Measurements from ENCODE around the gene KAT2B. TPM values are rescaled to one million over a fixed set of nuclear protein-coding genes. Genes with fewer than 3 reads are reported as not detected.

Gene KAT2B
- total and polyA plus RNA-seq, 4 donors: 9.3 to 42.6 (median 17.3) TPM

DNA sequence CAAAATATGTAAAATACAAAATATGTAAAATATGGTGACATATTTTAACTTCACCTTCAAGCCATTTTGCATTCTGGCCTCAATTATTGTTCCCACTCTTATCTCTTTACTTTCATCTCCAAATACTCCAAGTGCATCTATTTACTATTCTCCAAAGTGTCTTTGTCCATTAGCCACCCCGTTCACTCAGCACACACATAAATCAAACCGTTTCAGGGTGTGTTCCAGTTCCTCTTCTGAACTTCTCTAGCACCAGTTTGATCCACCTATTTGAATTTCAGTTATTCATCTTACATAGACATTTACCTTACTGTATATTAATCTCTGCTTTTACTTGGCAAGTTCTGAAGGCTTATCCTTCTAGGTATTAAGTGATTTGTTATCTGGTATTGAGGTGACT is 100.6 kb downstream of the KAT2B start:
- H3K36me3 ChIP-seq (ENCODE audit: control insufficient read depth in 4 of 4, insufficient read depth in 4 of 4, low read length in 4 of 4): peaks cover 3 to 12% (median 7%) of the 10 kb centered on the region in 4 donors
- 33 to 53% methylated on average over 2 of the region's 2 CpGs for WGBS, 2 donors
- H3K27me3 ChIP-seq (ENCODE audit: control insufficient read depth in 3 of 3, insufficient read depth in 3 of 3, low read length in 2 of 3): no peaks in the 10 kb centered on the region
- H3K9me3 ChIP-seq (ENCODE audit: control insufficient read depth in 4 of 4, insufficient read depth in 3 of 4, low read length in 3 of 4): no peaks in the 10 kb centered on the region
- no peak overlapping the region for H3K4me3 ChIP-seq
- no peak for TF ChIP-seq CTCF (IDR thresholded peaks at IDR 0.05; ENCODE audit: control extremely low read depth, extremely low read depth)
- no peak for DNase-seq
- H3K27ac ChIP-seq (ENCODE audit: low read depth in 1 of 2, low read length in 1 of 2): no peak overlapping the region
- peaks cover 0 to 17% (median 2%) of the 10 kb centered on the region in 5 donors for H3K4me1 ChIP-seq (ENCODE audit: control insufficient read depth in 5 of 5, insufficient read depth in 5 of 5, low read length in 5 of 5)
- ATAC-seq (ENCODE audit: insufficient read depth, low FRiP score): no peak
- no peak overlapping the region for H3K9ac ChIP-seq (ENCODE audit: insufficient read depth in 1 of 2, low read length in 2 of 2)

GRCh38 chr3:20141316-20141715 is 101.1 kb downstream of the KAT2B start:
- Histone ChIP-seq H3K4me3 (no peak overlapping the region), H3K9ac (ENCODE audit: insufficient read depth in 1 of 2, low read length in 2 of 2) (no peak overlapping the region), H3K36me3 (ENCODE audit: control insufficient read depth in 4 of 4, insufficient read depth in 4 of 4, low read length in 4 of 4) (peaks cover 3 to 12% (median 7%) of the 10 kb centered on the region in 4 donors), H3K27me3 (ENCODE audit: control insufficient read depth in 3 of 3, insufficient read depth in 3 of 3, low read length in 2 of 3) (no peaks in the 10 kb centered on the region), H3K4me1 (ENCODE audit: control insufficient read depth in 5 of 5, insufficient read depth in 5 of 5, low read length in 5 of 5) (peaks cover 0 to 20% (median 2%) of the 10 kb centered on the region in 5 donors), H3K27ac (ENCODE audit: low read depth in 1 of 2, low read length in 1 of 2) (no peak overlapping the region), H3K9me3 (ENCODE audit: control insufficient read depth in 4 of 4, insufficient read depth in 3 of 4, low read length in 3 of 4) (no peaks in the 10 kb centered on the region)
- TF ChIP-seq CTCF (IDR thresholded peaks at IDR 0.05; ENCODE audit: control extremely low read depth, extremely low read depth): no peak
- DNase-seq (no peak), ATAC-seq (ENCODE audit: insufficient read depth, low FRiP score) (no peak)
- 76 to 81% methylated on average over 2 of the region's 2 CpGs for WGBS, 2 donors

DNA sequence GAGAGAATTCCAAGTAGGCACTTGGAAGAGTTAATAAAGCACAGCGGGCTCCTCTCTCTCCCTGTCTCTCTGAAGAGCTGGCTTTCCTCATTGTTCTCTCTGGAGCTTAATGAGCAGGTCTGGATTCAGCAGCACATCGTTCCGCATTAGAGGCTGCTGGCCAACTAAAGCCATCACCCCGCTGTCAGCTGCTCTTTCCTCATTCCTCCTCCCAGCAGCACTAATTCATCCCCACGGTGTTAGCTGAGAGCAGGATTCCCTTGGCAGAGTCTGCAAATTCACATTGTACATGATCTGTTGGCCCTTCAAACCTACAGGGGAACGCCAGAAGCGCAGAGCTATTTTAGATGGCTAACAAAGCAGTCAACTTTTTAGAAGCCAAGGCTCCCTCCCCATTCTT is 101.6 kb downstream of the KAT2B start:
- Histone ChIP-seq H3K9me3 (ENCODE audit: control insufficient read depth in 4 of 4, insufficient read depth in 3 of 4, low read length in 3 of 4) (no peaks in the 10 kb centered on the region), H3K36me3 (ENCODE audit: control insufficient read depth in 4 of 4, insufficient read depth in 4 of 4, low read length in 4 of 4) (peaks cover 3 to 9% (median 9%) of the 10 kb centered on the region in 4 donors), H3K4me3 (no peak overlapping the region), H3K27ac (ENCODE audit: low read depth in 1 of 2, low read length in 1 of 2) (no peak overlapping the region), H3K9ac (ENCODE audit: insufficient read depth in 1 of 2, low read length in 2 of 2) (no peak overlapping the region), H3K4me1 (ENCODE audit: control insufficient read depth in 5 of 5, insufficient read depth in 5 of 5, low read length in 5 of 5) (peaks cover 0 to 25% (median 2%) of the 10 kb centered on the region in 5 donors), H3K27me3 (ENCODE audit: control insufficient read depth in 3 of 3, insufficient read depth in 3 of 3, low read length in 2 of 3) (no peaks in the 10 kb centered on the region)
- ATAC-seq (ENCODE audit: insufficient read depth, low FRiP score): no peak
- no peak for TF ChIP-seq CTCF (IDR thresholded peaks at IDR 0.05; ENCODE audit: control extremely low read depth, extremely low read depth)
- 75 to 81% methylated on average over 7 of the region's 7 CpGs for WGBS, 2 donors
- peak; percentile 83 to 95 (median 91) for DNase-seq

DNA sequence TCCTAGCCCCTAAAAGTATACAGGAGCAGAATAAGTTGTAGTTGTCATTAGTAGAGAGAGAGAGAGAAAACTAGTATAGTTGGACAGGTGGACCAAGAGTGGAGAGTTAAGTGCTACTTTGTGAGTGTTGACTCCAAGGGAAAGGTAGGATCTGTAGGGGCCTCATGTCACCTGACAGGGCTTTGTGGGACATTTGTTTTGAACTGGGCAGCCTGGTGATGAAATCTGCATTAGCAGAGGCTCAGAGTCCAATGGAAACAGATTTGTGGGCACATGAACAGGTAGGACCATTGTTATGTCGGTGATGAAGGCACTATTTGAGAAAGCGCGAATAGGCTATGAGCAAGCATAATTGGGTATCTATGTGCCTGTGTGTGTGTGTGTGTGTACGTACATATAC is 102.3 kb downstream of the KAT2B start:
- no peak overlapping the region for H3K27ac ChIP-seq (ENCODE audit: low read depth in 1 of 2, low read length in 1 of 2)

More for the DNA sequence above, 102.3 kb downstream of the KAT2B start:
- Histone ChIP-seq H3K36me3 (ENCODE audit: control insufficient read depth in 4 of 4, insufficient read depth in 4 of 4, low read length in 4 of 4) (peaks cover 3 to 6% (median 4%) of the 10 kb centered on the region in 4 donors), H3K9ac (ENCODE audit: insufficient read depth in 1 of 2, low read length in 2 of 2) (no peak overlapping the region), H3K27me3 (ENCODE audit: control insufficient read depth in 3 of 3, insufficient read depth in 3 of 3, low read length in 2 of 3) (no peaks in the 10 kb centered on the region), H3K4me3 (no peak overlapping the region), H3K4me1 (ENCODE audit: control insufficient read depth in 5 of 5, insufficient read depth in 5 of 5, low read length in 5 of 5) (peaks cover 0 to 32% (median 2%) of the 10 kb centered on the region in 5 donors), H3K9me3 (ENCODE audit: control insufficient read depth in 4 of 4, insufficient read depth in 3 of 4, low read length in 3 of 4) (no peaks in the 10 kb centered on the region)
- WGBS, 2 donors: 98 to 99% methylated on average over 4 of the region's 4 CpGs
- ATAC-seq (ENCODE audit: insufficient read depth, low FRiP score) (no peak), DNase-seq (no peak)
- no peak for TF ChIP-seq CTCF (IDR thresholded peaks at IDR 0.05; ENCODE audit: control extremely low read depth, extremely low read depth)
